Endothelial cell of umbilical vein (primary cell): ENCODE measurements around the gene NDUFA11. TPM values are rescaled to one million over a fixed set of nuclear protein-coding genes. Genes with fewer than 3 reads are reported as not detected.

Source experiments
- BruUV-seq: library from RNA; stranded (reverse); fragments of 400-500 nt; replicated peaks from 2 replicates; lab custom pipeline; 2021; lab: Mats Ljungman, UMichigan
- CTCF ChIA-PET: fragments of 300-600, 350-600 bp; sonication (Branson Sonifier 250); formaldehyde crosslinking; loops from one replicate; lab custom pipeline; 2021; ENCODE audit warnings: antibody characterized with exemption, inconsistent platforms; lab: Charles Lee
- POLR2A ChIA-PET: fragments of 300-600, 350-600 bp; sonication (Branson Sonifier 250); formaldehyde crosslinking; loops from one replicate; lab custom pipeline; 2021; ENCODE audit warnings: antibody characterized with exemption, inconsistent platforms; lab: Charles Lee
- DNase-seq: peaks from one replicate; pipeline ENCODE4 v3.0.0-alpha.2; 2011; ENCODE audit warnings: low read depth, low spot score
- FAIRE-seq: peaks from 2 replicates; lab custom pipeline; 2011; peaks lifted over from hg19 to GRCh38; lab: Jason Lieb, UNC
- H2AFZ ChIP-seq: 2 replicates; pipeline ENCODE4 v1.6.0; 2012; ENCODE audit warnings: low read depth, low read length, control low read depth, inconsistent platforms
- H3K27ac ChIP-seq: 2 replicates; pipeline ENCODE4 v1.5.1; 2011; ENCODE audit warnings: low read depth, mild to moderate bottlenecking, control low read depth, low read length, moderate library complexity; ENCODE audit not compliant: insufficient read depth
- H3K27me3 ChIP-seq, 2 experiments: 2 replicates each; pipeline versions ENCODE4 v1.6.0 to v1.6.1; 2011; ENCODE audit warnings: low read length in 2 of 2, mixed read lengths in 1 of 2; ENCODE audit not compliant: control insufficient read depth in 2 of 2, insufficient read depth in 2 of 2
- H3K36me3 ChIP-seq, 2 experiments: 2 replicates in 1 of 2; 3 replicates in 1 of 2; pipeline ENCODE4 v1.5.1; 2011; ENCODE audit warnings: low read length in 2 of 2, mild to moderate bottlenecking in 1 of 2, moderate library complexity in 1 of 2; ENCODE audit not compliant: control insufficient read depth in 2 of 2, insufficient read depth in 2 of 2; ENCODE audit errors: extremely low read depth in 1 of 2
- H3K4me1 ChIP-seq: 3 replicates; pipeline ENCODE4 v1.5.1; 2011; ENCODE audit warnings: mild to moderate bottlenecking, low read length; ENCODE audit not compliant: control insufficient read depth, insufficient read depth; ENCODE audit errors: extremely low read depth
- H3K4me2 ChIP-seq: 2 replicates; pipeline ENCODE4 v1.6.1; 2011; ENCODE audit warnings: low read length, control low read depth, mixed read lengths; ENCODE audit not compliant: insufficient read depth
- H3K4me3 ChIP-seq, 3 experiments: fragments of 200-600 bp in 1 of 3; sonication (generic), shearing (Covaris generic) in 1 of 3; replicated peaks in 1 of 3; 2 replicates each; pipeline ENCODE4 v1.5.1; 2011 to 2016; ENCODE audit warnings: control low read depth in 3 of 3, low read length in 3 of 3, mild to moderate bottlenecking in 2 of 3, inconsistent platforms in 1 of 3, low read depth in 1 of 3, moderate library complexity in 1 of 3; ENCODE audit not compliant: insufficient read depth in 1 of 3
- H3K79me2 ChIP-seq: 2 replicates; pipeline ENCODE4 v1.6.0; 2012; ENCODE audit warnings: low read length, inconsistent platforms; ENCODE audit not compliant: control insufficient read depth, insufficient read depth
- H3K9ac ChIP-seq: replicated peaks from 2 replicates; pipeline ENCODE3; 2011; ENCODE audit warnings: low read length, control low read depth; ENCODE audit not compliant: insufficient read depth; ENCODE audit errors: extremely low read depth
- H3K9me1 ChIP-seq: replicated peaks from 3 replicates; pipeline ENCODE4 v1.6.0; 2011; ENCODE audit warnings: mild to moderate bottlenecking, low read length; ENCODE audit not compliant: control insufficient read depth, insufficient read depth; ENCODE audit errors: extremely low read depth
- H3K9me3 ChIP-seq: replicated peaks from 2 replicates; pipeline ENCODE4 v1.5.1; 2012; ENCODE audit warnings: low read length, inconsistent platforms; ENCODE audit not compliant: control insufficient read depth, insufficient read depth
- H4K20me1 ChIP-seq: replicated peaks from 2 replicates; pipeline ENCODE3; 2011; ENCODE audit warnings: mild to moderate bottlenecking, low read length; ENCODE audit not compliant: control insufficient read depth, insufficient read depth; ENCODE audit errors: extremely low read depth
- CTCF ChIP-seq, 2 donors: IDR thresholded peaks; 1 replicate in 1 of 2; 2 replicates in 1 of 2; pipeline ENCODE4 v1.5.1; 2011; ENCODE audit warnings: low read length in 2 of 2, mild to moderate bottlenecking in 2 of 2, moderate library complexity in 2 of 2, control low read depth in 1 of 2, inconsistent platforms in 1 of 2, low read depth in 1 of 2; ENCODE audit not compliant: insufficient read depth in 1 of 2; ENCODE audit errors: extremely low read depth in 1 of 2
- EZH2 ChIP-seq: IDR thresholded peaks from 2 replicates; pipeline ENCODE4 v1.6.1; 2012; ENCODE audit warnings: borderline replicate concordance, low read depth, mild to moderate bottlenecking, moderate library complexity, low read length, inconsistent platforms; ENCODE audit not compliant: severe bottlenecking
- FOS ChIP-seq: IDR thresholded peaks from 2 replicates; pipeline ENCODE4 v1.6.1; 2011; ENCODE audit warnings: mild to moderate bottlenecking, low read length, moderate library complexity, borderline replicate concordance; ENCODE audit not compliant: insufficient read depth
- GATA2 ChIP-seq: IDR thresholded peaks from 2 replicates; pipeline ENCODE4 v1.7.0; 2011; ENCODE audit warnings: low read depth, mild to moderate bottlenecking, moderate library complexity, mixed read lengths, low read length; ENCODE audit not compliant: insufficient read length, insufficient read depth
- JUN ChIP-seq: IDR thresholded peaks from 2 replicates; pipeline ENCODE4 v1.6.1; 2011; ENCODE audit warnings: borderline replicate concordance, low read depth; ENCODE audit not compliant: insufficient read length, insufficient read depth
- MAX ChIP-seq: IDR thresholded peaks from 2 replicates; pipeline ENCODE4 v1.6.1; 2011; ENCODE audit not compliant: insufficient read depth, insufficient read length
- MYC ChIP-seq: IDR thresholded peaks from one replicate; pipeline ENCODE4 v1.6.1; 2011; ENCODE audit warnings: mild to moderate bottlenecking, low read depth, low read length
- POLR2A ChIP-seq: IDR thresholded peaks from 2 replicates; pipeline ENCODE4 v1.6.1; 2012; ENCODE audit warnings: low read depth, mild to moderate bottlenecking, control low read depth, low read length
- POLR2AphosphoS5 ChIP-seq: IDR thresholded peaks from 2 replicates; pipeline ENCODE4 v1.6.1; 2012; ENCODE audit warnings: low read depth, mild to moderate bottlenecking, control low read depth, low read length, moderate library complexity; ENCODE audit not compliant: insufficient read depth
- dilution Hi-C: fragments of 300-500 bp; cut with MboI; formaldehyde crosslinking; loops from one replicate; pipeline ENCODE4 v1.15.0; 2019; ENCODE audit warnings: low sequenced_read_pairs; ENCODE audit not compliant: extremely low pct_ligation_motif_present
- intact Hi-C: fragments of 100-400 bp; cut with micrococcal nuclease; formaldehyde crosslinking; loops from one replicate; pipeline ENCODE4 v1.10.0; 2022
- polyA plus RNA-seq, 4 experiments: library from polyadenylated mRNA; depleted of rRNA in 3 of 4; stranded (reverse) in 3 of 4; unstranded in 1 of 4; fragments of >200 nt; gene quantifications; 2 replicates each; pipeline versions ENCODE4 v1.2.1 to v1.2.3, GENCODE V29; 2011 to 2012; ENCODE audit warnings: missing spikeins in 1 of 4
- total RNA-seq: library from RNA; stranded (reverse); gene quantifications from 2 replicates; pipeline ENCODE4 v1.2.3, GENCODE V29; 2021

Gene NDUFA11
- total and polyA plus RNA-seq, 2 donors (not counting 3 experiments of a cell fraction or from before 2014, with no cell fraction given), result 281 to 876 TPM

- H3K27ac ChIP-seq, result no peak overlapping the region
- intact Hi-C loops, result no loop called here
- no peaks in the 10 kb centered on the region for H4K20me1 ChIP-seq
- H2AFZ ChIP-seq, result no peak overlapping the region
- H3K9me1 ChIP-seq, result no peaks in the 10 kb centered on the region
- ChIA-PET POLR2A (no interaction called here), CTCF (no interaction called here)
- no peak overlapping the region for H3K4me2 ChIP-seq
- TF ChIP-seq FOS (no peak), POLR2AphosphoS5 (no peak), JUN (no peak), MYC (no peak), GATA2 (no peak), CTCF (IDR thresholded peaks at IDR 0.05; ENCODE audit: extremely low read depth in 1 of 2, insufficient read depth in 1 of 2, low read depth in 1 of 2, low read length in 2 of 2) (no peak), POLR2A (no peak), MAX (no peak), EZH2 (no peak)
- DNase-seq, result no peak
- no TSS peak for BruUV-seq
- H3K9ac ChIP-seq, result no peak overlapping the region
- FAIRE-seq, result no peak
- no peaks in the 10 kb centered on the region for H3K36me3 ChIP-seq
- H3K4me3 ChIP-seq, result no peak overlapping the region
- peaks cover 0 to 2% of the 10 kb centered on the region in 2 experiments for H3K27me3 ChIP-seq
- H3K9me3 ChIP-seq, result no peaks in the 10 kb centered on the region
- no peaks in the 10 kb centered on the region for H3K79me2 ChIP-seq
- no peaks in the 10 kb centered on the region for H3K4me1 ChIP-seq
- dilution Hi-C loops, result no loop called here
These were observed 52.8 kb downstream of the NDUFA11 start for GRCh38 chr19:5850743-5851293.
